Loucy (cell line): ENCODE measurements around the gene LILRB3.
"Not testable (repeated sequence)": the region's sequence is repeated elsewhere in the genome, so short reads cannot be mapped to it uniquely, and the experiment has no call there.

Source experiments
- H2AFZ ChIP-seq: fragments of 200-600 bp; sonication (generic); 2 replicates; pipeline ENCODE4 v1.6.0; 2016; ENCODE audit warnings: antibody characterized with exemption, mild to moderate bottlenecking, low read length, moderate library complexity
- H3F3A ChIP-seq: fragments of 200-600 bp; 2 replicates; pipeline ENCODE4 v1.6.0; 2016; ENCODE audit warnings: antibody characterized with exemption, low read depth, mild to moderate bottlenecking
- H3K27me3 ChIP-seq: fragments of 200-600 bp; sonication (generic); 2 replicates; pipeline ENCODE4 v1.6.1; 2014; ENCODE audit warnings: low read length, mild to moderate bottlenecking; ENCODE audit not compliant: insufficient read depth, poor library complexity, severe bottlenecking
- H3K36me3 ChIP-seq: fragments of 200-600 bp; sonication (generic); 2 replicates; pipeline ENCODE4 v1.6.1; 2016; ENCODE audit warnings: low read length; ENCODE audit not compliant: insufficient read depth
- H3K4me1 ChIP-seq: fragments of 200-600 bp; sonication (generic); 2 replicates; pipeline ENCODE4 v1.5.1; 2014; ENCODE audit warnings: low read length, mild to moderate bottlenecking; ENCODE audit not compliant: insufficient read depth, poor library complexity, severe bottlenecking
- H3K4me2 ChIP-seq: fragments of 200-600 bp; sonication (generic); 2 replicates; pipeline ENCODE4 v1.6.0; 2014; ENCODE audit warnings: antibody characterized with exemption, low read length, low read depth, mild to moderate bottlenecking; ENCODE audit not compliant: poor library complexity, severe bottlenecking
- H3K4me3 ChIP-seq: fragments of 200-600 bp; sonication (generic); 2 replicates; pipeline ENCODE4 v1.5.1; 2014; ENCODE audit warnings: low read length, mild to moderate bottlenecking, mixed read lengths; ENCODE audit not compliant: poor library complexity, severe bottlenecking
- H3K79me2 ChIP-seq: fragments of 200-600 bp; sonication (generic); 2 replicates; pipeline ENCODE4 v1.6.1; 2014; ENCODE audit warnings: low read length; ENCODE audit not compliant: insufficient read depth
- H3K9ac ChIP-seq: fragments of 200-600 bp; sonication (generic); 2 replicates; pipeline ENCODE4 v1.6.0; 2014; ENCODE audit warnings: mild to moderate bottlenecking, low read depth, low read length, moderate library complexity; ENCODE audit not compliant: poor library complexity, severe bottlenecking
- H3K9me2 ChIP-seq: fragments of 200-600 bp; sonication (generic); replicated peaks from 2 replicates; pipeline ENCODE4 v1.6.1; 2016; ENCODE audit warnings: low read depth, low read length, mixed read lengths
- H3K9me3 ChIP-seq: fragments of 200-600 bp; sonication (generic); 2 replicates; pipeline ENCODE4 v1.6.1; 2014; ENCODE audit warnings: mild to moderate bottlenecking, antibody characterized with exemption, low read length, low read depth; ENCODE audit not compliant: insufficient read depth
- H4K20me1 ChIP-seq: fragments of 200-600 bp; sonication (generic); 2 replicates; pipeline ENCODE4 v1.6.0; 2014; ENCODE audit warnings: antibody characterized with exemption, low read length, mild to moderate bottlenecking; ENCODE audit not compliant: insufficient read depth, poor library complexity, severe bottlenecking
- EZH2phosphoT487 ChIP-seq: fragments of 200-600 bp; IDR thresholded peaks from 2 replicates; pipeline ENCODE4 v1.6.1; 2018; ENCODE audit warnings: antibody characterized with exemption, mild to moderate bottlenecking, moderate library complexity, borderline replicate concordance
- TF ChIP-seq, protein P1 (sequence below): fragments of 200-600 bp; sonication (generic); conservative IDR thresholded peaks from 2 replicates; pipeline ENCODE4 v1.5.1; 2014; ENCODE audit warnings: mild to moderate bottlenecking, antibody characterized with exemption, low read length

The LILRB3 gene

DNA sequence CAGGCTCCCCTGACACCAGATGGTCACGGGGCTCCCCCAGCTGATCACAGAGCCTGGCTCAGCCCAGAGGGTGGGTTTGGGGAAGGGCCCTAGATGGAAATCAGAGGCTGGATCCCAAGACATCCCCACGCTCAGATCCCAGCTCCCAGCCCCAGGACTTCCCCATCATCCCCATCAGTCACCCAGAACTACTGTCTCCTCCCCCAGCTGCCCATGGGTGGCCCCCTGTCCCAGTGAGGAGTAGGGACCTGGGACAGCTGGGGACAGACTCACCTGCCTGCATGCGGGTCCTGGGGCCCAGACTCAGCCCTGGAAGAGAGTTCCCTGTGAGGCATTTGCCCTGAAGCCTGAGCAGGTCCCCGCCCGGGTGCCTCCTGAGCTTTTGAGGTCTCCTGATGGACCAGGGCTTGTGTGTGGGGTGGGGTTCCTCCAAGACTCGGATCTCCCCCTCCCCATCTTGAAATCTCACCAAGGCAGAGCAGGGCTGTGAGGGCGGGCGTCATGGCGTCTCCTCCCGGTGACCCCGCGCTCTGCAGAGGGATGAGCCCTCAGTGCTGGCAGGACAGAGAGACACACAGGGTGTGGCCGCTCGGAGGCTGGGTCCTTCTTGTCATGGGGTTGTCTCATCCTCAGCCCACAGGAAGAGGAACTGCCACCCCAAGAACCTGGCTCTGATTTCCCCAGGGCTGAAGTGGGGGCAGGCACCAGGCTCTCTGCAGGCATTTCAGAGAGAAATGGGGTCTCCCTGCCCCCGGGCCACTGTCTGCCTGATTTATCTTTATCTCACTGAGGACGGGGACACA is at the start of gene LILRB3:
LILRB3 (minus strand) TSS at position 534 of the 803 bp plus-strand sequence; CDS start at position 503, 31 bp downstream.
- H3K4me2 ChIP-seq = not testable (repeated sequence)

DNA sequence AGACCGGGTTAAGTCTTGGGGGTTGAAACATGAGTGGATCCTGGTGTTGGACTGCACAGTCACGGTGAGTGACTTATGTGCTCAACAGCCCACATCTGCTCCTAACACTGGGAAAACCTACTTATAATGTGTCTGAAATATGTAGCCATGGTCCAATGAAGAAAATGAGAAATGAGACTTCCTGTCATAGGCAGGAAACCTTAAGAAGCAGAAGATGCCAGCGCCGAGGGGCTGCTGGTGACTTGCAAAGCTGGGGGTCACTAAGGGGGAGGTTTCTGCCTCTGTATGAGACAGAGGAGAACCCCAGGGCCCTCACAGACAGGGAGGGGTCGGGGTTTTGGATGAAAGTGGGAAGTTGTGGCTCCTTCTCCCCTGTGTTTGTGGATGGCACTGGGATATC is 49.4 kb upstream of the LILRB3 start:
- H3K4me2 ChIP-seq, H3K36me3 ChIP-seq, H3K9ac ChIP-seq, H4K20me1 ChIP-seq, H3K9me2 ChIP-seq, H3K9me3 ChIP-seq, H3K4me1 ChIP-seq, H3K79me2 ChIP-seq, H3K4me3 ChIP-seq, H3K27me3 ChIP-seq, H3F3A ChIP-seq, H2AFZ ChIP-seq: not testable (repeated sequence)

More for the DNA sequence above, at the start of gene LILRB3:
- H3K27me3 ChIP-seq, H3K4me1 ChIP-seq, H3K9ac ChIP-seq, H3K79me2 ChIP-seq, H2AFZ ChIP-seq, H3F3A ChIP-seq, H3K36me3 ChIP-seq, H3K9me2 ChIP-seq, H3K4me3 ChIP-seq, H3K9me3 ChIP-seq, H4K20me1 ChIP-seq: not testable (repeated sequence)

DNA sequence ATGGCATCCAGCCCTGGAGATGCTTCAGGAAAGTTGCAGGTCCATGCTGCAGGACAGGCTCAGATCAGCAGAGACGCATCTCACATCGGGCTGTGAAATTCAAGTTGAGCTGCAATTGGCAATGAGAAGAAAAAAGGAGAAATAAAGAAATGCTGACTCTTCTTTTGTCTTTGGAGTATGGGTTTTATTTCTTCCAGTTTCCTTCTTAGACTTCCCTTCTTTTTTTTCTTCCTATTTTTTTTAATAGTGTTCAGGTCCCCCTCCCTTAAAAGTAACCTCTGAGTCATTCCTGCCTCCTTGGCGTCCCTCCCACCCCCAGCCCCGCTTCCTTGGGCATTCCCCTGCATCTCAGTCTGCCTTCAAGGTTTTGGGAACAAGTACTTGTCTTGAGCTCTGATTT is 48.8 kb upstream of the LILRB3 start:
- H3K4me3 ChIP-seq, H3K36me3 ChIP-seq, H3K4me1 ChIP-seq, H3K79me2 ChIP-seq, H3K9me2 ChIP-seq, H2AFZ ChIP-seq, H4K20me1 ChIP-seq, H3K4me2 ChIP-seq, H3F3A ChIP-seq, H3K9me3 ChIP-seq, H3K27me3 ChIP-seq, H3K9ac ChIP-seq: not testable (repeated sequence)

GRCh38 chr19:54271106-54271505 is 48.3 kb upstream of the LILRB3 start:
- Histone ChIP-seq H3K27me3 (no peaks in the 10 kb centered on the region), H3K9me3 (no peaks in the 10 kb centered on the region), H2AFZ (no peak overlapping the region), H3K36me3 (no peaks in the 10 kb centered on the region), H3K9ac (no peak overlapping the region), H3K79me2 (no peaks in the 10 kb centered on the region), H3K9me2 (no peaks in the 10 kb centered on the region), H3K4me1 (no peaks in the 10 kb centered on the region), H3K4me3 (no peak overlapping the region), H3K4me2 (no peak overlapping the region), H4K20me1 (no peaks in the 10 kb centered on the region), H3F3A (no peaks in the 10 kb centered on the region)
- TF ChIP-seq, protein P1, sequence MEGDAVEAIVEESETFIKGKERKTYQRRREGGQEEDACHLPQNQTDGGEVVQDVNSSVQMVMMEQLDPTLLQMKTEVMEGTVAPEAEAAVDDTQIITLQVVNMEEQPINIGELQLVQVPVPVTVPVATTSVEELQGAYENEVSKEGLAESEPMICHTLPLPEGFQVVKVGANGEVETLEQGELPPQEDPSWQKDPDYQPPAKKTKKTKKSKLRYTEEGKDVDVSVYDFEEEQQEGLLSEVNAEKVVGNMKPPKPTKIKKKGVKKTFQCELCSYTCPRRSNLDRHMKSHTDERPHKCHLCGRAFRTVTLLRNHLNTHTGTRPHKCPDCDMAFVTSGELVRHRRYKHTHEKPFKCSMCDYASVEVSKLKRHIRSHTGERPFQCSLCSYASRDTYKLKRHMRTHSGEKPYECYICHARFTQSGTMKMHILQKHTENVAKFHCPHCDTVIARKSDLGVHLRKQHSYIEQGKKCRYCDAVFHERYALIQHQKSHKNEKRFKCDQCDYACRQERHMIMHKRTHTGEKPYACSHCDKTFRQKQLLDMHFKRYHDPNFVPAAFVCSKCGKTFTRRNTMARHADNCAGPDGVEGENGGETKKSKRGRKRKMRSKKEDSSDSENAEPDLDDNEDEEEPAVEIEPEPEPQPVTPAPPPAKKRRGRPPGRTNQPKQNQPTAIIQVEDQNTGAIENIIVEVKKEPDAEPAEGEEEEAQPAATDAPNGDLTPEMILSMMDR = no peak
- TF ChIP-seq EZH2phosphoT487 = no peak
